22Rv1 (cell line): ENCODE data around the gene ALS2CL.

Experiments used
- ZFX ChIP-seq: fragments of 450-650 bp; IDR thresholded peaks from 2 replicates; pipeline ENCODE4 v1.6.1; 2017; ENCODE audit warnings: antibody characterized with exemption, borderline replicate concordance
- TF ChIP-seq, protein P1 (sequence below): fragments of 450-650 bp; IDR thresholded peaks from 2 replicates; pipeline ENCODE4 v1.5.1; 2017; ENCODE audit warnings: mild to moderate bottlenecking

DNA sequence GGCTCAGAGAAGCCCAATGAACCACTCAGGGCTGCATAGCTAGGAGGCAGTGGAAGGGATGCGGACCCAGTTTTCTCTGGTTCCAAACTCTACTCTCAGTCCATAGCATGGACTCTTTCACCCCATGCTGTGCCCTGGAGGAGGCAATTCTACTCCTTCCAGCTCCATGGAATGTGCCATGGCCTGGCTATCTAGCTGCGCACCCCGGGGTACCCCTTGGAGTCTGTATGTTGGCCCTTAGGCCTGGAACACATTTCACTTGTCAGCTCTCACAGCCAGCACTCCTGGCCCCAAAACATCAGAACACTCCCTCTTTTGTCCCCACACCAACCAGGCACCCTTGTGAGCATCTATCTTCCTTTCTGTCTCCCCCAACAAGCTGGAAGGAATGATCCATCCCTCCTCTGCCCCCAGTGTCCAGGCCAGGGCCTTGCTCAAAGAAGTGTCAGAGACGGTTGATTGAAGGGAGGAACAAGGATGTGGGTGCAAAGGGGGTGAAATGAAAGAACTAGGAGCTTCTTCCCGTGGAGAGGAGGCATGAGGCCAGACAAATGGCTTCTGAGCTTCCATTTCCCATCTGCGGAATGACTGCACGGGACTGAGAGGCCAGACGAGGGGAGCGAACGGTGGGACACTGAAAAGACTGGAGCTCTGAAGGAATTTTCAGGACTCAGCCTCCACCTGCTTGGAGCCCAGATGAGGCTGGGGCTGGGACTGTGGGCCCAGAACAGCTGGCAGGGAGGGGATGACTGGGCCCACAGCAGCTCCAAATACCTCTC, 21.4 kb upstream of the ALS2CL start:
- TF ChIP-seq, protein P1, sequence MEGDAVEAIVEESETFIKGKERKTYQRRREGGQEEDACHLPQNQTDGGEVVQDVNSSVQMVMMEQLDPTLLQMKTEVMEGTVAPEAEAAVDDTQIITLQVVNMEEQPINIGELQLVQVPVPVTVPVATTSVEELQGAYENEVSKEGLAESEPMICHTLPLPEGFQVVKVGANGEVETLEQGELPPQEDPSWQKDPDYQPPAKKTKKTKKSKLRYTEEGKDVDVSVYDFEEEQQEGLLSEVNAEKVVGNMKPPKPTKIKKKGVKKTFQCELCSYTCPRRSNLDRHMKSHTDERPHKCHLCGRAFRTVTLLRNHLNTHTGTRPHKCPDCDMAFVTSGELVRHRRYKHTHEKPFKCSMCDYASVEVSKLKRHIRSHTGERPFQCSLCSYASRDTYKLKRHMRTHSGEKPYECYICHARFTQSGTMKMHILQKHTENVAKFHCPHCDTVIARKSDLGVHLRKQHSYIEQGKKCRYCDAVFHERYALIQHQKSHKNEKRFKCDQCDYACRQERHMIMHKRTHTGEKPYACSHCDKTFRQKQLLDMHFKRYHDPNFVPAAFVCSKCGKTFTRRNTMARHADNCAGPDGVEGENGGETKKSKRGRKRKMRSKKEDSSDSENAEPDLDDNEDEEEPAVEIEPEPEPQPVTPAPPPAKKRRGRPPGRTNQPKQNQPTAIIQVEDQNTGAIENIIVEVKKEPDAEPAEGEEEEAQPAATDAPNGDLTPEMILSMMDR: no peak
- TF ChIP-seq ZFX: no peak
